ENCODE results near the gene ECM2.
"Not testable (repeated sequence)": the region's sequence is repeated elsewhere in the genome, so short reads cannot be mapped to it uniquely, and the experiment has no call there.

The ECM2 gene

DNA sequence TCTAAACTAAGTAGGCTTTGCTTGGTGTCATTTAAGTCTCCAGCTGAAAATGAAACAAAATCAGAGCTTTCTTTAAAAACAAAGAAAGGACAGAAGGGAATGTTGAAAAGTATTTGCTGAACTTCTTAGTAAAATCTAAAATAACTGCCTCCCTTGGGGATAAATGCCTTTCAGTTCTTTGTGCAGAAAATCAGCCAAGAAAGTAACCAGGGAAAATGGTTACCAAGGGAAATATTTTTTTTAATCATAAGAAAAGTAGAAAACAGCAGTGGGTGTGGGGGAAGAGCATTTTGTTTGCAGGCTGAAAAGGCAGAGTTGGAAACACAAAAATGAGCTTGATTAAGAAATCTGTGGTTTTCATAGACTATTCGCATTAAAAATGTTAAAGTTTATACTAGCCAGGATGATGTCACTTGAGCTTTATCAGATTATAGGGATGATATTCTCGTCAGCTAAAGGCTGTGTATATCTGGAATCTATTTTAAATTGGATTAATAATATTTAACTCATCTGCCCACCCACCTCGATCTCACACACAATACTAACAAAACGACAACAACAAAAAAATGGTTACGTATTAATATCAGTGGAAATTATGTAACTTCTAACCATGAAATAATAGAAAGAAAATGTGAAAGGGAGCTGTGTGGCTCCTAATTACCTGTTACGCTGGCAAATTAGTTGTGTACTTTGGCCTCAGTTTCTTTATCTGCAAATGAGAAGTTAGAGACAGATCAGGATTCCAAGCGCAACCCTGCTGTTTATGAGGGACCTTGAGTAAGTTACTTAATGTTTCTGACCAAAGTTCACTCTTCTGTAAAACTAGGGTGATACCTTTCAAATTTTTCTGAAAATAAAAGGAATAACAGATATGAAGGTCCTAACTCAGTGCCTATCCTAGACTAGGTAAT is at the start of gene ECM2:
Gene ECM2, minus strand, starts transcription at position 51 of the 911 bp plus-strand sequence. CDS start 13,124 bp downstream, outside the sequence.
- no peak for DNase-seq (ENCODE audit: low spot score)

DNA sequence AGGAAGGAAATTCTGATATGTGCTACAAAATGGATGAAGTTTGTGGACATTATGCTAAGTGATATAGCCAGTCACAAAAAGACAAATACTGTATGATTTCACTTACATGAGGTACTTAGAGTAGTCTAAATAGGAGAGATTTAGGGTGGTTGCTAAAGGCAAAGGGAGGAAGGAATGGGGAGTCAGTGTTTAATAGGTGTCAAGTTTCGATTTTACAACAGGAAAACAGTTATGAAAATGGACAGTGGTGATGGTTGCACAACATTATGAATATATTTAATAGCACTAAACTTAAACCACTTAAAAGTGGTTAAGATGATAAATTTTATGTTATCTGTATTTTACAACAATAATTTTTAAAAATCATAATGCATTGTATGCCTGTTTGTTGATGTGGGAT is 40.4 kb upstream of the ECM2 start:
- peak; percentile 23 for DNase-seq (ENCODE audit: low spot score)

DNA sequence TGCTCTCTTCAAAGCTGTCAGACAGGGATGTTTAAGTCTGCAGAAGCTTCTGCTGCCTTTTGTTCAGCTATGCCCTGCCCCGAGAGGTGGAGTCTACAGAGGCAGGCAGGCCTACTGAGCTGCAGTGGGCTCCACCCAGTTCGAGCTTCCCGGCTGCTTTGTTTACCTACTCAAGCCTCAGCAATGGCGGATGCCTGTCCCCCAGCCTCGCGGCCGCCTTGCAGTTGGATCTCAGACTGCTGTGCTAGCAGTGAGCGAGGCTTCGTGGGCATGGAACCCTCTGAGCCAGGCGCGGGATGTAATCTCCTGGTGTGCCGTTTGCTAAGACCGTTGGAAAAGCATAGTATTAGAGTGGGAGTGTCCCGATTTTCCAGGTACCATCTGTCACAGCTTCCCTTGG is 37.8 kb upstream of the ECM2 start:
- not testable (repeated sequence) for DNase-seq (ENCODE audit: low spot score)

DNA sequence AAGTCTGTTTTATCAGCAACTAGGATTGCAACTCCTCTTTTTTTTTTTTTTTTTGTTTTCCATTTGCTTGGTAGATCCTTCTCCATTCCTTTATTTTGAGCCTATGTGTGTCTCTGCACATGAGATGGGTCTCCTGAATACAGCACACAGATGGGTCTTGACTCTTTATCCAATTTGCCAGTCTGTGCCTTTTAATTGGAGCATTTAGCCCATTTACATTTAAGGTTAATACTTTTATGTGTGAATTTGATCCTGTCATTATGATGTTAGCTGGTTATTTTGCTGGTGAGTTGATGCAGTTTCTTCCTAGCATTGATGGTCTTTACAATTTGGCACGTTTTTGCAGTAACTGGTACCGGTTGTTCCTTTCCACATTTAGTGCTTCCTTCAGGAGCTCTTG is 36.1 kb upstream of the ECM2 start:
- not testable (repeated sequence) for DNase-seq (ENCODE audit: low spot score)

DNA sequence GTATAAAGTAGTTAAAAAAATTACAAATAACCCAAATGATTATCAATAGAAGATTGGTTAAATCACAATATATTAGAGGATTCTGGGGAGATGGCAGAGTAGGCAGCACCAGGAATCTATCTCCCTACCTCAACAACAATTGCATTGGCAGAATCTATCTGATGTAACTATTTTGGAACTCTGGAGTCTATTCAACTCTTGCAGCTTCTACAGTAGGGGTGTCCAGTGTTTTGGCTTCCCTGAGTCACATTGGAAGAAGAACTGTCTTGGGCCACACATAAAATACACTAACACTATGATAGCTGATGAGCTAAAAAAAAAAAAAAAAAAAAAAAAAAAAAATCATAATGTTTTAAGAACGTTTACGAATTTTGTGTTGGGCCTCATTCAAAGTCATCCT is 29.2 kb upstream of the ECM2 start:
- no peak for DNase-seq (ENCODE audit: low spot score)

DNA sequence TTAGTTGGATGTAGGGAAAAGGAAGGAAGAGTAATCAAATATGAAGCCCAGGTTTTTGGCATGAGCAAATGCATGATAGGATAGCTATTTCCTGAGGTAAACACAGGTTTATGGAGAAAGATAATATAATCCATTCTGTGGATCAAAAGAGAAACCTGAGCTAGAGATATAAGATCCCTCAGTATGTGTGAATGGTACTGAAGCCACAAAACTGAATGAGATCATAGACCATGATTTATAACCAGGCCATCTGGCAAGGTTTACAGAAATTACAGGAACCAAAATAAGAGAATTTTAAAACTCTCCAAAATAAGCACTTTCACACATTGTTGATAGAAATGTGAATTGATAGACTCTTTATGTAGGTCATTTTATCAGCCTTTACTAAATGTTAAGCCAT is 28.7 kb upstream of the ECM2 start:
- DNase-seq (ENCODE audit: low spot score), result no peak

DNA sequence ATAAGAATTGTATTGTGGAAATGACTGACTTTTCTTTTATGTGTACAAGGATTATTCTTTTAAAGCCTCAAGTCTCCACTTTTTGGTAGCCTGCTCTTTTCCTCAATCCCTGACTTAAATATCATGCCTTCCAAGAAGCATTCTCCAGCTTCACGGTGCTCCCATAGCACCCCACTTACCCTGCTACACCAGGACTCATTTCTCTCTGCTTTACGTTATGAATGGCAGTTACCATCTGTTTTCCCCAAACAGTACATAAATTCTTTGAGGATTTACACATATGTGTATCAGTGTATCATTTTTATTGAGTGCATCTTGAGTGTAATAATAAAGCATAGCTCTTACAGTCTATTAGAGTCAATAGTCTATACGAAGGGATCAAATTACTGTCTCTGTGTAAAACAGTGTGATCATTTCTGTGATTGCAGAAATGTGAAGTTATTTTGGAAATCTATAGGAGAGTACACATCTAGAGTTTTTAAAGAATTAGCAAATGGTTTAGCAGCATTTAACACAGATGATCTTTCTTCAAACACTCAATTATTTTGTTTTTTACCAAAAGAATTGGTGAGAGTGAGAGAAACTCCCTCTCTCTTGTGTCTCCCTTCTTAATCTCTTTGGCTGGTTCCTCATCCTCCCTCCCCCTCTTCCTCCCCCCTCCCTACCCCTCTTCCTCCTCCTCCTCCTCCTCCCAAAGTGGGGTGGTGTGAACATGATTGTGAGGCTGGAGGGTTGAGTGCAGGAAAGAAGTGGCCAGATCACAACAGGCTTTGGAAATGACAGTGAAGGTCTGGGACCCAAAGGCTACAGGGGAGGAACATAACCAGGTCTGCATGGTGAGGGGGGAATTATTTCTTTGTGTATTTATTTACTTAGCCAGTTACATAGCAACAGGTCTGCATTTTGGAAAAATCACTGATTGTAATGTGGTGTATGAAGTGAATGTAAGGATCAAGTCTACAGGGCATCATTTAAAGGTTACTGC is 27.6 kb upstream of the ECM2 start:
- no peak for DNase-seq (ENCODE audit: low spot score)

DNA sequence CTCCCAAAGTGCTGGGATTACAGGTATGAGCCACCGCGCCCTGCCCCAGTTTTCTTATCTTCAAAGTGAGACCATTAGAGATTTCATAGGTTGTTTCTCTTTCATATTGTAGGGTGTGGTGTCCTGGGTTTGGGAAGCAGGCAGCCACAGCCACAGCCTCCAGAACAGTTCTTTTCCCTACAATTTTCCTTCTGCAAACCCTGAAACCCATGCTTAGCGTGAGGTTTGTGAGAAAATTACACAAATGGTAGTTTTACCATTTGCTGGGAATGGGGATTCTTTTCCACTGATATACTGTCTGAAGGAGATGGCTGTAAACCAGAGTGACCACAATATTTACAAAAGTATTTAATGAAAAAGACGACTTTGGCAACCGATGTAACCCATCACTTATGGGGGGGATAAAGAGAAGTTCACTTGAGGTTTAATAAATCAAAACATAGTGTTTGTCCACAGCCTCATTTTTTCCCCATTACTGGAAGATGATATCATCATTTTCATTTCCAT is 26.7 kb upstream of the ECM2 start:
- no peak for DNase-seq (ENCODE audit: low spot score)

DNA sequence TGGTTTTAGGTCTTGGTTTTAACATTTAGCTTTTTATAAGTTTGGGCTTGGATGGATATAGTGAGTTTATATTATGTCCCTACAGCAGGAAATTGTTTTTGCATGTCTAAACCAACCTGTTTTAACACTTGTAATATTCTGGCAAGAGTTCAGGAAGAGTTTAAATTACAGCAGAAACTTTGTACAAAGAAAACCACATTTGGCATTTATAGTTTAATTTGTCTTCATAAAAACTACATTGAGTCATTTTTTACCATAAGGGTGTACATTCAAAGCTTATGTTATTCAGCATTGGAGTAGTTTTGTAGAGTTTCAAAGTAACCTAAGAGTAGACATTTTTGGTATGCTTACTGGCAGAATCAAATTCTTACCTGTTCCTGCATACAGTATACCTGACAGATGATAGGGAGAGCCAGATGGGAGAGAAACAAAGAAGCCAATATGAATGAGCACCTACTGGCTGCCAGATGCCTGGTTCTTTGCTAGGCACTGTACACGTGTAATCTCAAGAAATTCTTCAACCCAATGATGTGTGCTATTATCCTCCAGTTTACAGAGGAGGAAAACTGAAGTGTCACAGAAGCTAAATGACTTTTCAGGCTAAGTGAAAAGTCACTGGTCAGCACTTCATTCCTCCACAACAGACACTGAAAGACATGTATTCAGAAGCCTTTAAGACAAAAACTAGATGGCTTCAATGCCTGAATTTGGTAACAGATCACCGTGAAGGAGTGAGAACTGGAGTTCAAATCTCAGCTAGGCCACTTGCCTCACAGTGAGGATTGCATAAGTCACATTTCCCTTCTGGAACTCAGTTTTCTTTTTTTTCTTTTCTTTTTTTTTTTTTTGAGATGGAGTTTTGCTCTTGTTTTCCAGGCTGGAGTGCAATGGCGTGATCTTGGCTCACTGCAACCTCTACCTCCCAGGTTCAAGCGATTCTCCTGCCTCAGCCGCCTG is 25.9 kb upstream of the ECM2 start:
- DNase-seq (ENCODE audit: low spot score), result no peak

DNA sequence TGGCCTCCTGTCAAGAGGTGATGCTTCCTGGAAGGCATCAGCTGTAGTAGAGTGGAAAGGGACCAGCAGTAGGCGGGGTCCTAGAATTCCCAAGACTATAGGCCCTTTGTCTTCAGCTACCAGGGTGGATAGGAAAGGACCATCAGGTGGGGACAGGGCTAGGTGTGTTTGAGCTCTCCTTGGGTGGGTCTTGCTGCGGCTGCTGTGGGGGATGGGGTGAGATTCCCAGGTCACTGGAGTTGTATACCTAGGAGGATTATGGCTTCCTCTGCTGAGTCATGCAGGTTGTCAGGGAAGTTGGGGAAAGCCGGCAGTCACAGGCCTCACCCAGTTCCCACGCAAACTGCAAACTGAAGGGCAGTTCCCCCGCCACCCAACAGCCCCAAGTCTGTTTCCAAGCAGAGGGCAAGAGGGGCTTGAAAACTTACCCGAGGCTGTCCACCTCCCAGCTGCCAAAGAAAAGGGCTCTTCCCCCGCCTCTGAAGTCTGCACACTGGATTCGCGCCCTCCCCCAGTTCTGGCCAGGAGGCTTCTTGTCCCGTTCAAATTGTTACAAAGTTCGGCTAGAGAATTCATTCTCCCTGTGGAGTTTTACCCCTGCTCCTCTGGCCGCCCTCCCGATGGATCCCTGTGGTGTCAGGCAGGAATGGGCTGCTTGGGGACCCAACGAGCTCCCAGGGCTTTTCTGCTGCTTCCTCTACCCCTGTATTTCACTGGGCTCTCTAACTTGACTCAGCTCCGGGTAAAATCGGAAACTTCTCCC is 23.0 kb upstream of the ECM2 start:
- no peak for DNase-seq (ENCODE audit: low spot score)

DNA sequence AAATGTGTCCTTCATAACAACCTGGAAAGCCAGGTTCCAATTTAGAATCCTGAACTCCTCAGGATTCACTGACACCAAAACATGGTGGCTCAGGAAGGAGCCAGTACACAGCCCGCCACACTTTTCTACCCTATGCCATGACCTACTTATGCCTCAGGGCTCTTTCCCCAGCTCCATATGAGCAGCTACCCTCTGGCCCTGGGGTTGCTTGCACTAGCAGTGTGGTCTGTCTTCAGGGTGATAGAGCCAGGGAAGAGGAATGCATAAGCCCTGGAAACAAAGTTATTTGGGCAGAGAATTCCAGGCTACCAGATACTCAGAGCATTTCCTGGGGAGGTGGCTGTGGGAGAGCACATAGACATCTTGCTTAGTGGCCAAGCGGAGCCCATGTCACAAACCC is 15.0 kb upstream of the ECM2 start:
- no peak for DNase-seq (ENCODE audit: low spot score)

DNA sequence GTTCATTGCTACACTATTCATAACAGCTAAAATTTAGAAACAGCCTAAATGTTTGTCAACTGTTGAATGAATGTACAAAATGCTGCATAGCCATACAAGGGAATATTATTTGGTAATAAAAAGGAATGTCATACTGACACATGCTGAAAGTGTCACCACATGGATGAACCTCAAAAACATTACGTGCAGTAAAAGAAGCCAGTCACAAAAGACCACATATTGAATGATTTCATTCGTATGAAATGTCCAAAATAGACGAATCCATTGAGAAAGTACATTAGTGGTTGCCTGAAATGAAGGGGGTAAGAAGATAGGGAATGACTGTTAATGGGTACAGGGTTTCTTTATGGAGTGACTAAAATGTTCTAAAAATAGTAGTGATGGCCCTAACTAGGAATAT is 11.6 kb upstream of the ECM2 start:
- DNase-seq (ENCODE audit: low spot score), result no peak

DNA sequence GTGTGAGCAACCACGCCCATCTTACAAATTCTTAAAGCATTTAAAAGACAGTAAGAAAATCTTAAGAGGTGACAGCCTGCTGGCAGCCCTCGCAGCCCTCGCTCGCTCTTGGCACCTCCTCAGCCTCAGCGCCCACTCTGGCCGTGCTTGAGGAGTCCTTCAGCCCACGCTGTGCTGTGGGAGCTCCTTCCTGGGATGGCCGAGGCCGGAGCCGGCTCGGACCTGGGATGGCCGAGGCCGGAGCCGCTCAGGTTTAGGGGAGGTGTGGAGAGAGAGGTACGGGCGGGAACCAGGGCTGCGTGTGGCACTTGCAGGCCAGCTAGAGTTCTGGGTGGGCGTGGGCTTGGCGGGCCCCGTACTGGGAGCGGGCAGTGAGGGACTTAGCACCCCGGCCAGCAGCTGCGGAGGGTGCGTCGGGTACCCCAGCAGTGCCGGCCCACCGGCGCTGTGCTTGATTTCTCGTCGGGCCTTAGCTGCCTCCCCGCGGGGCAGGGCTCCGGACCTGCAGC is 9.3 kb upstream of the ECM2 start:
- no peak for DNase-seq (ENCODE audit: low spot score)

DNA sequence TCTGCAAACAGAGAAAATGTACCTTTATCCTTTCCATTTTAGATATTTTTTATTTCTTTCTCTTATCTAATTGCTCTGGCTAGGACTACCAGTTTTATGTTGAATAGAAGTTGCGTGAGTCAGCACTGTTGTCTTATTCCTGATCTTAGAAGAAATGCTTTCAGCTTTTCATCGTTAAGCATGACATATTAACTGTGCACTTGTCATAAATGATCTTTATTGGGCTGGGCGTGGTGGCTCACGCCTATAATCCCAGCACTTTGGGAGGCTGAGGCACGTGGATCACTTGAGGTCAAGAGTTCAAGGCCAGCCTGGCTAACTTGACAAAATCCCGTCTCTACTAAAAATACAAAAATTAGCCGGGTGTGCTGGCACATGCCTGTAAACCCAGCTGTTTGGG is 8.2 kb upstream of the ECM2 start:
- no peak for DNase-seq (ENCODE audit: low spot score)

DNA sequence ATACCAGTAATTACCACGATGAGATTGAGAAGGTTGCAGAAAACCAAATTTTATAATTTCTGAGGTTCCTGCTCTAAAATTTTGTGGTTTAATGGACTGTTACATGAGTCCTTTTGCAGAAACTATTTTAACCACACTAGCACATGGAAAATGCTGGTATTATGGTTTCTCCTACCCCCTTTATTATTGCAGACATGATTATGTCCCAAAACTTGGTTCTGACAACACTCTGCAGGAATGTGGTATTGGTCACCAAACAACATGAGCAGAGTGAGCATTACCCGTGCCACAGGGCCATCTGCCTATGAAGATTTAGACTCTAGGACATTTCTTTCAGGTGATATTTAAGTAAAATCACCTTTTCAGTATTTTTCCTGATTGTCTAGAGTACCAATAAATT is 2.8 kb upstream of the ECM2 start:
- no peak for DNase-seq (ENCODE audit: low spot score)

DNA sequence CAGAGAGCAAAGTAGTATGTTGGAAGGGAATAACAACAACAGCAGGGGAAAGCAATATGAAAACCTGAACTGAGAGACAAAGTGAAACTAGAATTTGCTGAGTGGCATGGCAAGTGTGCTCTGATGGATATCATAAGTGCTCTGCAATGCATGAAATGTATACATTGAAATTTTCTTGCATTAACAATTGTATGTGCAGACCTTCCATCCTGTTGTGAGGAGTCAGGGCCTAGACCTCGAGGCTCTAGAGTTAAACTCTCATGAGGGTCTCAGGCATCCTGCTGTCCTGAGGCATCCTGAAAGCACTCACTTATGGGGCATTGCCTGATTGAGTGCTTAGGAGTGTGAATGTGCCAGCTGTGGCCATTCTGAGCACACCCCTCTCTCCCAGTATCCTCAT is 1.1 kb downstream of the ECM2 start:
- no peak for DNase-seq (ENCODE audit: low spot score)

DNA sequence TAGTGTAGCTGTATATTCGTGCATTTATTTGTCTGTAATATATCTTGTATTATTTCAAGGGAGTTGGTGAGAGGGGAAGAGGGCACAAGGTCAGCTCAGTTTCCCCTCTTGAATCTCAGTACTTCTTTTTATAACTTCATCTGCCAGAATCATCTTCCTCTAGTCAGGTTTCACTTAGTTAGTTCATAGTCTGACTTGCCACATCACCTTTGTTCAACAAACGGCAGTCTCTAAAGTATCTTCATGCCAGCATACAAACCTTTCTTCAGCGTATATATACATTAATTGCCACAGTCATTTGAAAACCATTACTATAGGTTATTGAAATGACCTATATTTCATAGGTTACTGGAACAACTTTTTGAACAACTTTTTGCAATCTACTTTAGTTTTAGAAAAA is 1.6 kb downstream of the ECM2 start:
- no peak for DNase-seq (ENCODE audit: low spot score)

DNA sequence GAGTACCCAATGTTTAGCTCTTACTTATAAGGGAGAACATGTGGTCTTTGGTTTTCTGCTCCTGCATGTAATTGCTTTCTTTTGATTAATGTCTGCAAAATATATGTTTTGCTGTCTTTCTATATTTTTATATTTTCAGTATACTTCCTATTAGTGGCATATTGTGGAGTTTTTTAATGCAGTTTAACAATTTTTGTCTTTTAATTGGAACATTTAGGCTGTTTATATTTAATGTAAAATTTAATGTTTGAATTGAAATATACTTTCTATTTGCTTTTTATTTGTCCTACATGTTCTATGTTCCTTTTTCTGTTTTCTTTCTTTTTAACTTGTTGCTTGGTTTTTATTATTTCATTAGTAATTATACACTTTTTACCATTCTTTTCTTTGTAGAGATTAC is 4.9 kb downstream of the ECM2 start:
- no peak for DNase-seq (ENCODE audit: low spot score)

DNA sequence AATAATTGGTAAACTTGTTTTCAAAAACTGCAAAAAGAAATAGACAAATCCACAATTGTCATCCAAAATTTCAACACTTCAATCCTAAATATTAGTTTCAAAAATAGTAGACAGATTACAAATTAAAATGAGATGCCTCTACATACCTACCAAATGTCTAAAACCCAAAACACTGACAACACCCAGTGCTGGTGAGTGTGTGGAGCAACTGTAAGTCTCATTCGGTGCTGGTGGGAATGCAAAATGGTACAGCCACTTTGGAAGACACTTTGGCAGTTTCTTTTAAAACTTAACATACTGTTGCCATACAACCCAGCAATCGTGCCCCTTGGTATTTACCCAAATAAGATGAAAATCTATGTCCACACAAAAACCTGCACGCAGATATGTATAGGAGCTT is 6.7 kb downstream of the ECM2 start:
- DNase-seq (ENCODE audit: low spot score), result no peak

DNA sequence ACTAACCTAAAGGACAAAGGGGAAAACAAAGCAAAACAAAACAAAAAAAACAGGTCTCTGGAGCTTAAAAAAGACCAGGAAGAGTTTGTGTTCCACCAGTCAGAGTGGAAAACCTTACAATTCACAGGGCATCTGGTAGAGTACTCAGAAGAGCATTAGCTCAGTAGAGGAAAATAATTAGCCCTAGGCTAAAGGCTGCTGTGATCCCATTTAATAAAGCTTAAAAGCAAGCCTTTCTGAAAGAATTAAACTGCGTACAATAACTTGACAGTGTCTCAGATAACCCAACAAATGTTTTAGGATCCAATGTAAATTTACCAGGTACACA is 7.3 kb downstream of the ECM2 start:
- no peak for DNase-seq (ENCODE audit: low spot score)

Measured in SW480 (cell line).